LNCAP (cell line): ENCODE data around the gene AP4S1.

Experiments used
- CTCF ChIP-seq: fragments of 450-650 bp; IDR thresholded peaks from 2 replicates; pipeline ENCODE4 v1.5.1; 2017; ENCODE audit warnings: mild to moderate bottlenecking

The AP4S1 gene

GRCh38 chr14:31110872-31111271 lies 85.4 kb downstream of the AP4S1 start:
- TF ChIP-seq CTCF = no peak

- TF ChIP-seq CTCF = no peak
These were observed 88.3 kb downstream of the AP4S1 start for GRCh38 chr14:31113794-31114193.

DNA sequence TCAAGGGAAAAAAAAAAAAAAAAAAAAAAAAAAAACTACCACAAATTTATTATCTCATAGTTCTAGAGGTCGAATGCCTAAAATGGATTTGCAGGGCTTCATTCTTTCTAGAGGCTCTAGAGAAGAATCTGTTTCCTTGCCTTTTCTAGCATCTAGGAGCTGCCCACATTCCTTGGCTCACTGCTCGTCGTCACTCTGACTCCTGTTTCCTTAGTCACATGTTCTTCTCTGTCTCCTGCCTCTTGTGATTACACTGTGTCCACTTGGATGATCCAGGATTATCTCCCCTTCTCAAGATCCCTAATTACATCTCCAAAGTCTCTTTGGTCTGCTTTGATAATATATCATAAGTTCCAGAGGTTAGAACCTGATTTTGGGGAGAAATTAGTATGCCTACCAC lies 93.4 kb downstream of the AP4S1 start:
- TF ChIP-seq CTCF = no peak

DNA sequence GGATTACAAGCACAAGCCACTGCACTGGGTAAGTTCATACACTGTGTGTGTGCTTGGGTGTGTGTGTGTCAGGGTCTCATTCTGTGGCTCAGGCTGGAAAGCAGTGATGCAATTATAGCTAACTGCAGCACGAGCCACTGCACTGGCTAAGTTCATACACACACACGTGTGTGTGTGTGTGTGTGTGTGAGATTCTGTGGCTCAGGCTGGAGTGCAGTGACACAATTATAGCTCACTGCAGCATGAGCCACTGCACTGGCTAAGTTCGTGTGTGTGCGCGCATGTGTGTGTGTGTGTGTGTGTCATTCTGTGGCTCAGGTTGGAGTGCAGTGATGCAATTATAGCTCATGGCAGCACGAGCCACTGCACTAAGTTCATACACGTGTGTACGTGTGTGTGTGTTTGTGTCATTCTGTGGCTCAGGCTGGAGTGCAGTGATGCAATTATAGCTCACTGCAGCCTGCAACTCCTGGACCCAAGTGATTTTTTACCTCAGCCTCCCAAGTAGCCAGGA lies 96.7 kb downstream of the AP4S1 start:
- no peak for TF ChIP-seq CTCF

GRCh38 chr14:31122921-31123320 lies 97.5 kb downstream of the AP4S1 start:
- TF ChIP-seq CTCF = no peak

DNA sequence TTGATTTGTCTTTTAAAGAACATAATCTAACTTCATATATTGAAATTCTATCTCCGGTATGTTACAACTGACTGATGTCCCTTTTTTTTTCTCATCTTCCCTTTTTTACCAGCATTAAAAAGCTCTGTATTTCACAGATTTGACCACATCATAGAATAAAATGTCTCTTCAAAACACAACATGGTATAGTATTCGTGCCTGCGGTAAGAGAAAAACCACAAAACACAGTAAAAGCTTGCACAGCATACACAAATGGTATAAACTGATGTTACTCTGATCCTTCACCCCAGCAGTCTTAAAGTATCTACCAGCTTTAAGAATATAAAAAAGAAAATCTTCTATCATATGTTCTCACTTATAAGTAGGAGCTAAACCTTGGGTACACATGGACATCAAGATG lies 98.7 kb downstream of the AP4S1 start:
- TF ChIP-seq CTCF = no peak

- TF ChIP-seq CTCF = no peak
These were observed 99.8 kb downstream of the AP4S1 start for GRCh38 chr14:31125231-31125630.

DNA sequence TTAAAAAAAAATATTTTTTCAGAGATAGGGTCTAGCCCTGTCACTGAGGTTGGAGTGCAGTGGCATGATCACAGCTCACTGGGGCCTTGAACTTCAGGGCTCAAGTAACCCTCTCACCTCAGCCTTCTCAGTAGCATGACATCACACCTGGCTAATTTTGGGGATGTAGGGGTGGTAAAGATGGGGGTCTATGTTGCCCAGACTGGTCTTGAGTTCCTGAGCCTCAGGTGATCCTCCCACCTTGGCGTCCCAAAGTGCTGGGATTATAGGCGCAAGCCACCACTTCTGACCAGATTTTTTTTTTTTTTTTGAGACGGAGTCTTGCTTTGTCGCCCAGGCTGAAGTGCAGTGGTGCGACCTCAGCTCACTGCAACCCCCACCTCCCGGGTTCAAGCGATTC lies 101.2 kb downstream of the AP4S1 start:
- no peak for TF ChIP-seq CTCF
